Mesenchymal stem cell (in vitro differentiated cells and primary cell): ENCODE data around the gene ZNF225. TPM values are rescaled to one million over a fixed set of nuclear protein-coding genes. Genes with fewer than 3 reads are reported as not detected.

Experiments
- DNase-seq: peaks from one replicate; pipeline ENCODE4 v3.0.0-alpha.2; 2013
- H2AFZ ChIP-seq: one replicate; pipeline ENCODE4 v1.6.1; 2013; ENCODE audit warnings: low read depth, mild to moderate bottlenecking, control low read depth, inconsistent platforms, low read length, moderate library complexity
- H2AK5ac ChIP-seq: 2 replicates; pipeline ENCODE4 v1.6.1; 2013; ENCODE audit warnings: low read length, moderate library complexity, mild to moderate bottlenecking, inconsistent platforms; ENCODE audit not compliant: severe bottlenecking
- H2BK120ac ChIP-seq: one replicate; pipeline ENCODE4 v1.6.1; 2013; ENCODE audit warnings: low read depth, mild to moderate bottlenecking, inconsistent platforms, low read length, moderate library complexity
- H2BK12ac ChIP-seq, 2 experiments: one replicate each; pipeline ENCODE4 v1.6.1; 2013; ENCODE audit warnings: inconsistent platforms in 2 of 2, low read length in 2 of 2, mild to moderate bottlenecking in 2 of 2, moderate library complexity in 2 of 2, control low read depth in 1 of 2
- H2BK15ac ChIP-seq: one replicate; pipeline ENCODE4 v1.6.1; 2013; ENCODE audit warnings: mild to moderate bottlenecking, low read depth, inconsistent platforms; ENCODE audit not compliant: poor library complexity, severe bottlenecking
- H2BK5ac ChIP-seq: 2 replicates; pipeline ENCODE4 v1.6.1; 2013; ENCODE audit warnings: low read depth, mild to moderate bottlenecking, low read length, control low read depth, inconsistent platforms; ENCODE audit not compliant: poor library complexity, severe bottlenecking
- H3K14ac ChIP-seq, 2 experiments: one replicate each; pipeline ENCODE4 v1.6.1; 2013; ENCODE audit warnings: inconsistent platforms in 2 of 2, low read length in 2 of 2, control low read depth in 1 of 2, mild to moderate bottlenecking in 1 of 2, moderate library complexity in 1 of 2
- H3K18ac ChIP-seq, 2 experiments: one replicate each; pipeline ENCODE4 v1.6.1; 2013; ENCODE audit warnings: inconsistent platforms in 2 of 2, low read length in 2 of 2, control low read depth in 1 of 2, low read depth in 1 of 2, mild to moderate bottlenecking in 1 of 2
- H3K23ac ChIP-seq, 2 experiments: one replicate each; pipeline ENCODE4 v1.6.1; 2013; ENCODE audit warnings: inconsistent platforms in 2 of 2, low read length in 2 of 2, mild to moderate bottlenecking in 2 of 2, moderate library complexity in 2 of 2, control low read depth in 1 of 2
- H3K27ac ChIP-seq: 2 replicates; pipeline ENCODE4 v1.5.1; 2013; ENCODE audit warnings: mild to moderate bottlenecking, moderate library complexity, low read length, control low read depth, inconsistent platforms; ENCODE audit not compliant: poor library complexity, severe bottlenecking
- H3K27me3 ChIP-seq, 2 experiments: 2 replicates each; pipeline versions ENCODE4 v1.6.1 to v1.7.0; 2013; ENCODE audit warnings: low read length in 2 of 2, mild to moderate bottlenecking in 2 of 2, moderate library complexity in 2 of 2, control low read depth in 1 of 2, inconsistent platforms in 1 of 2; ENCODE audit not compliant: control insufficient read depth in 1 of 2, insufficient read depth in 1 of 2
- H3K36me3 ChIP-seq, 2 experiments: 2 replicates each; pipeline versions ENCODE4 v1.6.1 to v1.7.0; 2013; ENCODE audit warnings: low read length in 2 of 2, control low read depth in 1 of 2, inconsistent platforms in 1 of 2, low read depth in 1 of 2, mild to moderate bottlenecking in 1 of 2; ENCODE audit not compliant: insufficient read depth in 2 of 2, control insufficient read depth in 1 of 2
- H3K4ac ChIP-seq, 2 experiments: one replicate each; pipeline ENCODE4 v1.6.1; 2013; ENCODE audit warnings: inconsistent platforms in 2 of 2, low read length in 2 of 2, mild to moderate bottlenecking in 2 of 2, moderate library complexity in 2 of 2, control low read depth in 1 of 2, low read depth in 1 of 2
- H3K4me1 ChIP-seq: 2 replicates; pipeline ENCODE4 v1.6.1; 2013; ENCODE audit warnings: low read depth, low read length, control low read depth; ENCODE audit not compliant: control insufficient read depth, insufficient read depth
- H3K4me2 ChIP-seq: 2 replicates; pipeline ENCODE4 v1.6.1; 2013; ENCODE audit warnings: low read length, mild to moderate bottlenecking, inconsistent platforms; ENCODE audit not compliant: poor library complexity, severe bottlenecking
- H3K4me3 ChIP-seq, 2 experiments: 2 replicates each; pipeline versions ENCODE4 v1.5.1 to v1.7.0; 2013; ENCODE audit warnings: low read length in 2 of 2, mild to moderate bottlenecking in 2 of 2, control low read depth in 1 of 2, low read depth in 1 of 2; ENCODE audit not compliant: insufficient read depth in 1 of 2
- H3K79me1 ChIP-seq: replicated peaks from 2 replicates; pipeline ENCODE4 v1.6.1; 2013; ENCODE audit warnings: mild to moderate bottlenecking, control low read depth, low read length, inconsistent platforms; ENCODE audit not compliant: poor library complexity, severe bottlenecking
- H3K9ac ChIP-seq: 2 replicates; pipeline ENCODE4 v1.7.0; 2013; ENCODE audit warnings: mild to moderate bottlenecking, low read length, moderate library complexity
- H3K9me3 ChIP-seq: 2 replicates; pipeline ENCODE4 v1.7.0; 2013; ENCODE audit warnings: mild to moderate bottlenecking, low read length; ENCODE audit not compliant: control insufficient read depth
- H4K8ac ChIP-seq: one replicate; pipeline ENCODE4 v1.6.1; 2013; ENCODE audit warnings: inconsistent platforms, mild to moderate bottlenecking, low read length, moderate library complexity
- H4K91ac ChIP-seq: one replicate; pipeline ENCODE4 v1.6.1; 2013; ENCODE audit warnings: mild to moderate bottlenecking, low read length, inconsistent platforms
- WGBS: methylation state at CpG from one replicate; pipeline ENCODE4 v1.1.7; 2013; ENCODE audit warnings: mixed read lengths; 5-methylcytosine and 5-hydroxymethylcytosine counted together
- small RNA-seq: library from polyadenylated mRNA; stranded (forward); fragments of <200 nt; extraction: miRNeasy Mini kit (QIAGEN cat#:217004); gene quantifications from one replicate; pipeline ENCODE3, GENCODE V24; 2013; ENCODE audit warnings: low read depth

The ZNF225 gene

GRCh38 chr19:44176590-44176989, 63.4 kb downstream of the ZNF225 start:
- H3K14ac ChIP-seq, result no peak overlapping the region
- H4K8ac ChIP-seq, result no peak overlapping the region
- H3K36me3 ChIP-seq, result peaks cover 29 to 61% of the 10 kb centered on the region in 2 experiments
- H2BK5ac ChIP-seq, result no peak overlapping the region
- WGBS, result 91% methylated on average over 3 of the region's 3 CpGs
- H4K91ac ChIP-seq, result no peak overlapping the region
- H3K9me3 ChIP-seq, result peaks cover 90% of the 10 kb centered on the region
- no peak overlapping the region for H2BK120ac ChIP-seq
- no peak overlapping the region for H2BK12ac ChIP-seq
- no peak overlapping the region for H3K23ac ChIP-seq
- H2AFZ ChIP-seq, result no peak overlapping the region
- H3K4me3 ChIP-seq, result peak overlapping the region in 1 of 2 experiments; percentile 54
- no peak overlapping the region for H3K27ac ChIP-seq
- peaks cover 4% of the 10 kb centered on the region for H3K79me1 ChIP-seq
- H3K4me2 ChIP-seq, result no peak overlapping the region
- H3K9ac ChIP-seq, result no peak overlapping the region
- no peak overlapping the region for H3K4ac ChIP-seq
- no peaks in the 10 kb centered on the region for H3K27me3 ChIP-seq
- H2BK15ac ChIP-seq, result no peak overlapping the region
- H3K4me1 ChIP-seq, result no peaks in the 10 kb centered on the region
- no peak overlapping the region for H3K18ac ChIP-seq
- peak; percentile 5 for DNase-seq
- H2AK5ac ChIP-seq, result no peak overlapping the region

DNA sequence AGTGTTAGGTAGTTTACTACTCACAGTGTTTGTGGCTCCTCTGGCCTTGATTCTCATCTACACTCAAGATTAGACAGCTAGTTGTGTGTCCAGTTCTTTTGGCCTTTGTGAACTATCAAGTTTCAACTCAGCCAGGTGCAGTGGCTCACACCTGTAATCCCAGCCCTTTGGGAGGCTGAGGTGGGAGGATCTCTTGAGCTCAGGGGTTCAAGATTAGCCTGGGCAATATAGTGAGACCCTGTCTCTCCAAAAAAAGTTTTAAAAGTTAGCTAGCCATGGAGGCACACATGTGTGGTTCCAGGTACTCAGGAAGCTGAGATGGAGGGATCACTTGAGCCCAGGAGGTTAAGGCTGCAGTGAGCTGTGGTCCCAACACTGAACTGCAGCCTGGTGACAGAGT, 67.8 kb downstream of the ZNF225 start:
- no peak overlapping the region for H2AFZ ChIP-seq
- no peak overlapping the region for H2BK12ac ChIP-seq

DNA sequence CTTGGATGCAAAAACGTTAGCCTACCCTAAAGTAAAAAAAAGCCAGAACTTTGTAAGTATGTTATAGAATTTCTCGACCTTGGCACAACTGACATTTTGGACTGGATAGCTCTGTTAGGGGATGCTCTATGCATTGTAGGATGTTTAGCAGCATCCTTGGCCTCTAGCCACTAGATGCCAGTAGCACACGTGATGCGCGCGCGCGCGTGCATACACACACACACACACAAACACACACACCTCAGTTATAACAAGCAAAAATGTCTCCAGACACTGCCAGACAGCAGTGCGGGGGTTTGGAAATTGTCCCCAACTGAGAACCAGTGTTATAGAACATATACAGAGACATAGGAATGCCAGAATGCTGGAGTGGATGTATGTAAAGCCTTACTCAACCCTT, 68.9 kb downstream of the ZNF225 start:
- Histone ChIP-seq H3K36me3 (peaks cover under 1 to 6% of the 10 kb centered on the region in 2 experiments), H3K4me2 (no peak overlapping the region), H3K79me1 (no peaks in the 10 kb centered on the region)

More for the DNA sequence above, 67.8 kb downstream of the ZNF225 start:
- DNase-seq, result no peak
- Histone ChIP-seq H3K4me2 (no peak overlapping the region), H4K8ac (no peak overlapping the region), H3K36me3 (peaks cover 12 to 17% of the 10 kb centered on the region in 2 experiments), H2AK5ac (no peak overlapping the region), H2BK15ac (no peak overlapping the region), H3K14ac (no peak overlapping the region), H3K27me3 (no peaks in the 10 kb centered on the region), H3K9me3 (peaks cover 68% of the 10 kb centered on the region), H3K4me1 (no peaks in the 10 kb centered on the region), H3K9ac (no peak overlapping the region), H3K79me1 (no peaks in the 10 kb centered on the region), H2BK5ac (no peak overlapping the region), H3K4ac (no peak overlapping the region), H3K18ac (no peak overlapping the region), H3K27ac (no peak overlapping the region), H3K4me3 (no peak overlapping the region), H3K23ac (no peak overlapping the region), H2BK120ac (no peak overlapping the region), H4K91ac (no peak overlapping the region)

More for the DNA sequence above, 68.9 kb downstream of the ZNF225 start:
- H2BK120ac ChIP-seq, result no peak overlapping the region
- no peaks in the 10 kb centered on the region for H3K27me3 ChIP-seq
- no peak for DNase-seq
- H3K14ac ChIP-seq, result no peak overlapping the region
- no peak overlapping the region for H3K9ac ChIP-seq
- no peak overlapping the region for H3K23ac ChIP-seq
- WGBS, result 98% methylated on average over 8 of the region's 10 CpGs
- no peak overlapping the region for H4K91ac ChIP-seq
- H3K4me3 ChIP-seq, result peak overlapping the region in 1 of 2 experiments; percentile 28
- no peak overlapping the region for H4K8ac ChIP-seq
- no peak overlapping the region for H2AK5ac ChIP-seq
- no peak overlapping the region for H2BK15ac ChIP-seq
- H2BK12ac ChIP-seq, result no peak overlapping the region
- no peak overlapping the region for H2BK5ac ChIP-seq
- no peak overlapping the region for H3K4ac ChIP-seq
- H3K18ac ChIP-seq, result no peak overlapping the region
- no peak overlapping the region for H2AFZ ChIP-seq
- H3K9me3 ChIP-seq, result peaks cover 56% of the 10 kb centered on the region
- H3K27ac ChIP-seq, result no peak overlapping the region
- H3K4me1 ChIP-seq, result no peaks in the 10 kb centered on the region

Small RNA genes lying within 50 kb of the gene (small RNA-seq; reads per million reads assigned to genes)
- gene RNU6-902P, result not detected
